ENCODE measurements around the gene MLC1. TPM values are rescaled to one million over a fixed set of nuclear protein-coding genes. Genes with fewer than 3 reads are reported as not detected.

MLC1 gene
- total RNA-seq, 6 experiments from 2014 or later: 0.60 to 0.68 TPM; not detected in 4

DNA sequence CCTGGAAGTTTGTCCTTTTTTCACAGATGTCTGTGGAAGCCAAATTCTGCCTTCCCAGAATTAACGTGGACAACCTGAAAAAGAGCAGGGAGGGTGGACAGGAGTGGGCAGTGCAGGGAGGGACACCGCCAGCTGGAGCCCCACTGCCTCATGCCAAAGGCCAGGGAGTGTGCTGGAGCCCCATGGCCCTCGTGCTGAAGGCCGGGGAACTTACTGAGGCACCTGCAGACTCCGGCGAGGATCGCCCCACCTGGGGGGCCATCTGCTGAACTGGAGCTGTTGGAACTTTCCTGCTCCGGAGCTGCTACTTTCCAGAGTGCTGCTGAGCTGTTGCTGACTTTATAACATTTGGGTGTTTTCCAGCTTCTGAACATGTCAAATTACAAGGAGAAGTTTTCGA lies 39.8 kb upstream of the MLC1 start:
- DNase-seq: no peak
- no peak overlapping the region for H3K4me3 ChIP-seq
- no peak for TF ChIP-seq CTCF (IDR thresholded peaks at IDR 0.05)
- no peak for TF ChIP-seq POLR2A (IDR thresholded peaks at IDR 0.05)
- no peak for ATAC-seq
- H3K36me3 ChIP-seq: no peaks in the 10 kb centered on the region
- no peaks in the 10 kb centered on the region for H3K27me3 ChIP-seq
- WGBS (ENCODE audit: insufficient coverage, low coverage, low lambda C conversion rate, missing lambda C conversion rate): 57% methylated on average over 1 of the region's 9 CpGs
- H3K27ac ChIP-seq: no peak overlapping the region
- intact Hi-C loops (cut with DNase I): no loop called here
- no peaks in the 10 kb centered on the region for H3K9me3 ChIP-seq
- H3K4me1 ChIP-seq: peaks cover 0 to 2% (median 0%) of the 10 kb centered on the region in 4 donors

DNA sequence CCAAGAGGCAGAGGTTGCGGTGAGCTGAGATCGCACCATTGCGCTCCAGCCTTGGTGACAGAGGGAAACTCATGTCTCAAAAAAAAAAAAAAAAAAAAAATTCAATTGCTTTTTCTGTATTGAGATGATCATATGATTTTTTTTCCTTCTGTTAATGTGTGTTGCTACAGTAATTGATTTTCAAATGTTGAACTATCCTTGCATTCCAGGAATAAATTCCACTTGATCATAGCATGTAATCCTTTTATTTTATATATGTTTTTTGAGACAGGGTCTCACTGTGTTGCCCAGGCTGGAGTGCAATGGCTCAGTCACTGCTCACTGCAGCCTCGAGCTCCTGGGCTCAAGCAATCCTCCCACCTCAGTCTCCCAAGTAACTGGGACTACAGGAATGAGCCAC lies 37.9 kb upstream of the MLC1 start:
- Histone ChIP-seq H3K27ac (no peak overlapping the region), H3K36me3 (no peaks in the 10 kb centered on the region), H3K27me3 (no peaks in the 10 kb centered on the region), H3K4me1 (peaks cover 0 to 11% (median 0%) of the 10 kb centered on the region in 4 donors), H3K4me3 (no peak overlapping the region), H3K9me3 (no peaks in the 10 kb centered on the region)
- DNase-seq (no peak), ATAC-seq (no peak)
- intact Hi-C loops (cut with DNase I): no loop called here
- WGBS (ENCODE audit: insufficient coverage, low coverage, low lambda C conversion rate, missing lambda C conversion rate): 70% methylated on average over 4 of the region's 4 CpGs
- TF ChIP-seq CTCF (IDR thresholded peaks at IDR 0.05) (no peak), POLR2A (IDR thresholded peaks at IDR 0.05) (no peak)

GRCh38 chr22:50121202-50121740 lies 36.0 kb upstream of the MLC1 start:
- no peaks in the 10 kb centered on the region for H3K27me3 ChIP-seq
- 10% methylated on average over 2 of the region's 11 CpGs for WGBS (ENCODE audit: insufficient coverage, low coverage, low lambda C conversion rate, missing lambda C conversion rate)
- ATAC-seq (peak in 2 of 4 donors; percentile 24 to 41), DNase-seq (peak in 1 of 3 donors; percentile 52)
- peaks cover 0 to 11% (median 0%) of the 10 kb centered on the region in 4 donors for H3K4me1 ChIP-seq
- no peaks in the 10 kb centered on the region for H3K9me3 ChIP-seq
- no peak for TF ChIP-seq POLR2A (IDR thresholded peaks at IDR 0.05)
- TF ChIP-seq CTCF (IDR thresholded peaks at IDR 0.05): no peak
- H3K4me3 ChIP-seq: no peak overlapping the region
- H3K36me3 ChIP-seq: no peaks in the 10 kb centered on the region
- no peak overlapping the region for H3K27ac ChIP-seq
- intact Hi-C loops (cut with DNase I): no loop called here

DNA sequence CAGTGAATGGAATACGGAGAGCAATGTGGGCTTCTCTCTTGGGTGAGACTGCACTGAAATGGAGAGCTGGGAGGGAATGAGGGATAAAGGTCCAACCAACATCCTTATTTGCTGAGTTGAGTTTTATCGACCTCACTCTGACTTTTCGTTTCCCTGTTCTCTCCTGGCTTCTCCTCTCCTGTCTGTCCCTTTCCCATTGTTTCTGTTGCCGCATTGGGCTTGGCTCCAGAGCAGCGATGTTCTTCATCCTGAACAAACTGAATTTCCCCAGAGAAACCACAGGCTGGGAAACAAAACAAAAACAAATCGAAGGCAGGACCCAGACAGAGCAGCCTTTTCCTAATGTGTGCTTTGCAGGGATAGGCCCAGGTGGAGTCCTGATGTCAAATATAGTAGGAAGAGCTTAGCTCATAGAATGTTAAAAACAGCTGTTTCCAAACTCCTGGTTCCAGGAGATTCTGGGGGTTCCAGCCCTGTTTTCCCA lies 34.6 kb upstream of the MLC1 start:
- no peaks in the 10 kb centered on the region for H3K27me3 ChIP-seq
- H3K9me3 ChIP-seq: no peaks in the 10 kb centered on the region
- ATAC-seq (peak; percentile 27 to 66 (median 62)), DNase-seq (no peak)
- H3K27ac ChIP-seq: peak overlapping the region in 1 of 3 donors; percentile 13
- intact Hi-C loops (cut with DNase I): no loop called here
- H3K4me1 ChIP-seq: peaks cover 0 to 11% (median 0%) of the 10 kb centered on the region in 4 donors
- no peak for TF ChIP-seq CTCF (IDR thresholded peaks at IDR 0.05)
- TF ChIP-seq POLR2A (IDR thresholded peaks at IDR 0.05): no peak
- 22% methylated on average over 6 of the region's 6 CpGs for WGBS (ENCODE audit: insufficient coverage, low coverage, low lambda C conversion rate, missing lambda C conversion rate)
- H3K4me3 ChIP-seq: no peak overlapping the region
- H3K36me3 ChIP-seq: no peaks in the 10 kb centered on the region
